HL-60 (cell line): ENCODE results near the gene PDPN.

ENCODE experiments used
- DNase-seq, 2 experiments: peaks; one replicate each; pipeline ENCODE4 v3.0.0-alpha.2; 2010 to 2020; ENCODE audit warnings: low read depth in 1 of 2, low spot score in 1 of 2
- H3K27ac ChIP-seq: fragments of 250-450 bp; sonication (Bioruptor Pico); replicated peaks from 2 replicates; pipeline ENCODE4 v1.5.1; 2020; ENCODE audit warnings: mild to moderate bottlenecking, moderate library complexity
- H3K27me3 ChIP-seq: fragments of 250-450 bp; sonication (Bioruptor Pico); 2 replicates; pipeline ENCODE4 v1.5.1; 2021; ENCODE audit warnings: mild to moderate bottlenecking, moderate library complexity; ENCODE audit not compliant: insufficient read depth, poor library complexity, severe bottlenecking
- H3K4me3 ChIP-seq: replicated peaks from 2 replicates; pipeline ENCODE4 v1.5.1; 2011; ENCODE audit warnings: mild to moderate bottlenecking, control low read depth, low read length; ENCODE audit not compliant: insufficient read depth
- GABPA ChIP-seq: IDR thresholded peaks from 2 replicates; pipeline ENCODE4 v1.6.1; 2012; ENCODE audit warnings: low read depth
- POLR2AphosphoS5 ChIP-seq: IDR thresholded peaks from 2 replicates; pipeline ENCODE4 v1.6.1; 2012; ENCODE audit warnings: low read depth
- SPI1 ChIP-seq: IDR thresholded peaks from 2 replicates; pipeline ENCODE4 v1.6.1; 2012; ENCODE audit warnings: low read depth, mild to moderate bottlenecking, borderline replicate concordance
- TF ChIP-seq, protein P1 (sequence below): IDR thresholded peaks from 2 replicates; pipeline ENCODE4 v1.6.1; 2012; ENCODE audit warnings: low read depth; ENCODE audit not compliant: insufficient replicate concordance
- TF ChIP-seq, protein P2 (sequence below): IDR thresholded peaks from one replicate; pipeline ENCODE4 v1.5.1; 2011; ENCODE audit warnings: low read length, control low read depth, inconsistent platforms; ENCODE audit not compliant: insufficient read depth

PDPN gene

DNA sequence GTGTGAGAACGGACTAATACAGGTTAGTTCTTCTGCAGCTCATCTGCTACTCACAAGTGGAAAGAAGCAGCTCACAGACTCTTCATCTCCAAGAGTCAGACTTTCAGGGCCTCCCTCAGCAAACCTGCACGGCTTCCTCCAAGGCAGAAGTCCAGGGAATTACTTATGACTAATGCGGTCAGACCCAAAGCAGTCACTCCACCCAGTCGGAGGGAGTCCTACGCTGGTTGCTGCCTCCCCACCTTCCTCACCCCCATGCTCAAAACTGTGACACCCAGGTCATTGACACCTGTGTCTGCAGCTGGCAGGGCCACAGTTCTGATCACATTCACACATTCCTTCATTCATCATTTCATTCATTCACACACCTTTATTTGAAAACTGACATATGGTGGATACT, 77.9 kb downstream of the PDPN start:
- H3K4me3 ChIP-seq: no peak overlapping the region
- no peak overlapping the region for H3K27ac ChIP-seq
- no peak for DNase-seq
- no peak for TF ChIP-seq GABPA
- no peak for TF ChIP-seq SPI1
- TF ChIP-seq, protein P1, sequence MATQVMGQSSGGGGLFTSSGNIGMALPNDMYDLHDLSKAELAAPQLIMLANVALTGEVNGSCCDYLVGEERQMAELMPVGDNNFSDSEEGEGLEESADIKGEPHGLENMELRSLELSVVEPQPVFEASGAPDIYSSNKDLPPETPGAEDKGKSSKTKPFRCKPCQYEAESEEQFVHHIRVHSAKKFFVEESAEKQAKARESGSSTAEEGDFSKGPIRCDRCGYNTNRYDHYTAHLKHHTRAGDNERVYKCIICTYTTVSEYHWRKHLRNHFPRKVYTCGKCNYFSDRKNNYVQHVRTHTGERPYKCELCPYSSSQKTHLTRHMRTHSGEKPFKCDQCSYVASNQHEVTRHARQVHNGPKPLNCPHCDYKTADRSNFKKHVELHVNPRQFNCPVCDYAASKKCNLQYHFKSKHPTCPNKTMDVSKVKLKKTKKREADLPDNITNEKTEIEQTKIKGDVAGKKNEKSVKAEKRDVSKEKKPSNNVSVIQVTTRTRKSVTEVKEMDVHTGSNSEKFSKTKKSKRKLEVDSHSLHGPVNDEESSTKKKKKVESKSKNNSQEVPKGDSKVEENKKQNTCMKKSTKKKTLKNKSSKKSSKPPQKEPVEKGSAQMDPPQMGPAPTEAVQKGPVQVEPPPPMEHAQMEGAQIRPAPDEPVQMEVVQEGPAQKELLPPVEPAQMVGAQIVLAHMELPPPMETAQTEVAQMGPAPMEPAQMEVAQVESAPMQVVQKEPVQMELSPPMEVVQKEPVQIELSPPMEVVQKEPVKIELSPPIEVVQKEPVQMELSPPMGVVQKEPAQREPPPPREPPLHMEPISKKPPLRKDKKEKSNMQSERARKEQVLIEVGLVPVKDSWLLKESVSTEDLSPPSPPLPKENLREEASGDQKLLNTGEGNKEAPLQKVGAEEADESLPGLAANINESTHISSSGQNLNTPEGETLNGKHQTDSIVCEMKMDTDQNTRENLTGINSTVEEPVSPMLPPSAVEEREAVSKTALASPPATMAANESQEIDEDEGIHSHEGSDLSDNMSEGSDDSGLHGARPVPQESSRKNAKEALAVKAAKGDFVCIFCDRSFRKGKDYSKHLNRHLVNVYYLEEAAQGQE: no peak
- no peak for TF ChIP-seq POLR2AphosphoS5
- TF ChIP-seq, protein P2, sequence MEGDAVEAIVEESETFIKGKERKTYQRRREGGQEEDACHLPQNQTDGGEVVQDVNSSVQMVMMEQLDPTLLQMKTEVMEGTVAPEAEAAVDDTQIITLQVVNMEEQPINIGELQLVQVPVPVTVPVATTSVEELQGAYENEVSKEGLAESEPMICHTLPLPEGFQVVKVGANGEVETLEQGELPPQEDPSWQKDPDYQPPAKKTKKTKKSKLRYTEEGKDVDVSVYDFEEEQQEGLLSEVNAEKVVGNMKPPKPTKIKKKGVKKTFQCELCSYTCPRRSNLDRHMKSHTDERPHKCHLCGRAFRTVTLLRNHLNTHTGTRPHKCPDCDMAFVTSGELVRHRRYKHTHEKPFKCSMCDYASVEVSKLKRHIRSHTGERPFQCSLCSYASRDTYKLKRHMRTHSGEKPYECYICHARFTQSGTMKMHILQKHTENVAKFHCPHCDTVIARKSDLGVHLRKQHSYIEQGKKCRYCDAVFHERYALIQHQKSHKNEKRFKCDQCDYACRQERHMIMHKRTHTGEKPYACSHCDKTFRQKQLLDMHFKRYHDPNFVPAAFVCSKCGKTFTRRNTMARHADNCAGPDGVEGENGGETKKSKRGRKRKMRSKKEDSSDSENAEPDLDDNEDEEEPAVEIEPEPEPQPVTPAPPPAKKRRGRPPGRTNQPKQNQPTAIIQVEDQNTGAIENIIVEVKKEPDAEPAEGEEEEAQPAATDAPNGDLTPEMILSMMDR: no peak
- no peaks in the 10 kb centered on the region for H3K27me3 ChIP-seq

DNA sequence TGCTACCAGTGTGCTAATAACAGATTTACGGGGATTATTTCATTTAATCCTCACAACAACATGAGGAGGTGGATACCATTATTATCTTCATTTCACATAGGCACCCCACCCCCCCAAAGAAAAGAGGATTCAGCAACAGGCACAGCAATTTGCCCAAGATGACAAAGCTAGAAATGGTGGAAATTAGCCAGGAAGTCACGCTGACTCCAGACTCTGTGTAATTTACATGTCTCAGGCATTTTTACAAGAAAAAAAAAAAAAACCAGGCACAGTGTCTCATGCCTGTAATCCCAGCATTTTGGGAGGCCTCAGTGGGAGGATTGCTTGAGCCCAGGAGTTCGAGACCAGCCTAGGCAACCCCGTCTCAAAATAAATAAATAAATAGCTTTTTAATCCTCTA, 78.9 kb downstream of the PDPN start:
- Histone ChIP-seq H3K27me3 (no peaks in the 10 kb centered on the region), H3K4me3 (no peak overlapping the region), H3K27ac (no peak overlapping the region)
- TF ChIP-seq SPI1 (no peak), POLR2AphosphoS5 (no peak), GABPA (no peak)
- TF ChIP-seq, protein P1: no peak
- TF ChIP-seq, protein P2: no peak
- no peak for DNase-seq

DNA sequence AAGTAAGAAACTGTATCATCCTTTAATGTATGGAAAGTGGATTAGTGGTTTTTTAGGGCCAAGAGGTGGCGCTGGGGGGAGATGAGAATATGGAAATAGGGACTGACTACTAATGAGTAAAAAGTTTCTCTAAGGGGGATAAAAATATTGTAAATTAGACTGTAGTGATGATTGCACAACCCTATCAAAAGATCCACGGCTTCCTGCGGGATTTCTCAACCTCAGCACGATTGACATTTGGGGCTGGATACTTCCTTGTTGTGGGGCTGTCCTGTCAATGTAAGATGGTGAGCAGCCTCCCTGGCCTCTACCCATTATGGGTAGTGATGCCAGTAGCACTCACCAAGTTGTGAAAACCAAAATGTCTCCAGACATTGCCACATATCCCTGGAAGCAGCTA, 80.3 kb downstream of the PDPN start:
- H3K4me3 ChIP-seq: no peak overlapping the region
- no peaks in the 10 kb centered on the region for H3K27me3 ChIP-seq
- DNase-seq: peak in 1 of 2 experiments; percentile 30
- H3K27ac ChIP-seq: no peak overlapping the region
- TF ChIP-seq, protein P1: no peak
- TF ChIP-seq SPI1 (no peak), GABPA (no peak), POLR2AphosphoS5 (no peak)
- TF ChIP-seq, protein P2: no peak
